HG03060 (cell line): Measurements from ENCODE around the gene TRIM44.
A peak's percentile ranks its signal among the peaks of the same experiment; 100 is the strongest.
"Not testable (repeated sequence)": the region's sequence is repeated elsewhere in the genome, so short reads cannot be mapped to it uniquely, and the experiment has no call there.

Experiments
- ATAC-seq: cut with Tn5 transposase; IDR thresholded peaks from one replicate; pipeline ENCODE4 v1.9.1; 2021; ENCODE audit warnings: low read depth, moderate number of reproducible peaks; ENCODE audit not compliant: unreplicated experiment

Gene TRIM44

DNA sequence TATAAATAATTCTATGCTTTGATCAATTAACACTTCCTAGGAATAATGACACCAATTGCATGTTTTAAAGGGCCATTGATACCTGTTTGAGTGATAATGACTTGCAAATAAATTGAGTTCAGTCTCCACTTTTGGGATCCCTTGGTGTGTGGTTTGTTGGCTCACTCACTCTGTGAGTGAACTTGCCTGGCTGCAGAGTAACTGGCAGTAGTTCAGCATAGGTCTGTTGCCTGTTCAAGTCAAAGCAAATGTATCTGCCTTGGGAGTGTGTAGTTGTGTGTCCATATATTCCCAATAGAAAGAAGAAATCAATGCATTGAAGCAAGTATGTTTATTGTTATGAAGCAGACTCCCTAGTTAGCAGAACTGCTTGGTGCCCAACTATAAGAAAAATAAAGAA is 49.3 kb downstream of the TRIM44 start:
- no peak for ATAC-seq

DNA sequence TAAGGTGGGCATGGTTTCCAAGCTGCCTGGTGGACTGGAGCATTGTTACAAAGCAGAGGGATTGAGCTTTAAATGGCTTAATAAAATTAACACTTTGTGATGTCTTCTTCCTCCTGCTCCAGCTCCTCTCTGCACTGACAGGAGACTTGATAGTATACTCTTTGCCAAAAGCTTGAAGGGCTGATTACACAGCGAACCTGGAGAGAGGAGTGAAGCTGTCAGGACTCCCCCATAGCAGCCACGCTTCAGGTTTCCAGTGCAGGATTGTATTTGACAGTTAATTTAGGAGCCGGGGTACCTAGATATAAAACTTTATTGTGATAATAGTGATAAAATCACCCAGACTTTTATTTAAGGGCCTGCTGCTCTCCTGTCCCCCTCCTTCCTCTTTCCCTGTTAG is 50.0 kb downstream of the TRIM44 start:
- no peak for ATAC-seq

DNA sequence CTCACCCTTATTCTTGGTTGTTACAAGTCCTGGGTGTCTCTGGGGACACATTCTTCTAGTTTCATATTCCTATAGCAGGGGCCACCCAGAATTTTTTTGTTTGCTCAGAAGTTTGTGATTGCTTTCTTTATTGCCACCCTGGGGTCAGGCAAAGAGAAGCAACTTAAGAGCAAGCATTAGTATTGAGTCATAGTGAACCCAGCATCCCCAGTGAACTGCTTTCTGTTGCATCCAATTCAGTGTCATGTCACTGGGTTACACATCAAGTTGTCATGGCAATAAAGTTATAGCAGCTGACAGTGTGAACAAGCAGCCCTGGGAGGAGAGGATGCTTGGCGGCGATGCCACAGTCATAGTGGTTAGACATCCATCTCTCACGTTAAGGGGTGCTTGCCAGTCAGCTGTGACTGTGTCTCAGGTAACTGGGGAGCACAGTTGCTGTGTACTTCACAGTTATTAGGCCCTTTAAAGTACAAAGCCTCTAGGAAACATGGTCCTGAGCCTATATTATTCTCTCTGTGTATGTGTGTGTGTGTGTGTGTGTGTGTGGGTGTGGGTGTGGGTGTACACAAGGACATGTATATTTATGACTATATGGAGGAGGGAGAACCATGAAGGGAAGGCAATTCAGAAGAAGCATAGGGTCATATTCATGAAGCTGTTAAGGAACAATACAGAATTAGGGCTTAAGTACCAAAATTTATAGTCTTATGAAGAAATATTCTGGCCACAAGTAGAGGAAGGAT is 52.5 kb downstream of the TRIM44 start:
- ATAC-seq = peak; percentile 88

DNA sequence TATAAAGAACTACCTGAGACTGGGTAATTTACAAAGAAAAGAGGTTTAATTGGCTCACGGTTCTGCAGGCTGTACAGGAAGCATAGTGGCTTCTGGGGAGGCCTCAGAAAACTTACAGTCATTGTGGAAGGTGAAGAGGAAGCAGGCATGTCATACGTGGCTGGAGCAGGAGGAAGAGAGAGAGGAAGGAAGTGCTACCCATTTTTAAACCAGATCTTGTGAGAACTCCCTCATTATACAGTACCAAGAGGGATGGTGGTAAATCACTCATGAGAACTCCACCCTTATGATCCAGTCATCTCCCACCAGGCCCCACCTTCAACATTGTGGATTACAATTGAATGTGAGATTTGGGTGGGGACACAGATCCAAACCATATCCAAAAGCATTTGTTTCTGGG is 53.1 kb downstream of the TRIM44 start:
- not testable (repeated sequence) for ATAC-seq

DNA sequence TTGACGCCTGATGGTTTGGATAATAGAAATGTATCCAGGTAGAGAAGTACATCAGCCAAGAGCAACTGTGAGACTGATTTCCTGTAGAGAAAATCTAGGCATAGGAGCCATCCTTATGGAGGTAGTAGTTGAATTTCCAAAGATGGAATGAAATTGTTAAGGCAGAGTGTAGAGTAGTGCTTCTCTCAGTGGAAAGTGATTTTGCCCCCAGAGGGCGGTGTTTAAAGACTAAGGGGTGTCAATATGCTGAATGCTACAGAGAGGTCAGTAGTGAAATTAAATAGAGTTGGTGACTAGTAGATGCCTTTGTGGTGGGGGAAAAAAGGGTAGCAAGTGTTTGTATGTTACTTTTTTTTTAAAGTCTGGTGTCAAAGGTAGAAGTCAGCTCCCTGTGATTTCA is 54.5 kb downstream of the TRIM44 start:
- ATAC-seq = no peak

DNA sequence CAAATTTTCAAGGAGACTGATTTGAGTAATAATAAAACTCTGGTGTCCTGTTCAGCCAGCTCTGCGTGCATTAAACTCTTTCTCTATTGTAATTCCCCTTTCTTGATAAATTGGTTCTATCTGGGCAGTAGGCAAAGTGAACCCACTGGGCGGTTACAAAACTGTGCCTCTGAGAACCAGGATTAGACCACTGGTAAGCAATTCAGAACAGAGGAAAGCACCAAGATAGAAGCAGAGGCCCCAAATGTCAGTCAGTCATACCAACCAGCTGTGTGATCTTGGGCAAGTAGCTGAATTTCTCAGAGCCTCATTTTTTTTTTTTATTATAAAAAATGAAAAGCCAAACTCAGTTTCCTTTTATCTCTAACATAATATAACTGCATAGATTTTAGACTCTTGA is 54.9 kb downstream of the TRIM44 start:
- ATAC-seq = no peak

DNA sequence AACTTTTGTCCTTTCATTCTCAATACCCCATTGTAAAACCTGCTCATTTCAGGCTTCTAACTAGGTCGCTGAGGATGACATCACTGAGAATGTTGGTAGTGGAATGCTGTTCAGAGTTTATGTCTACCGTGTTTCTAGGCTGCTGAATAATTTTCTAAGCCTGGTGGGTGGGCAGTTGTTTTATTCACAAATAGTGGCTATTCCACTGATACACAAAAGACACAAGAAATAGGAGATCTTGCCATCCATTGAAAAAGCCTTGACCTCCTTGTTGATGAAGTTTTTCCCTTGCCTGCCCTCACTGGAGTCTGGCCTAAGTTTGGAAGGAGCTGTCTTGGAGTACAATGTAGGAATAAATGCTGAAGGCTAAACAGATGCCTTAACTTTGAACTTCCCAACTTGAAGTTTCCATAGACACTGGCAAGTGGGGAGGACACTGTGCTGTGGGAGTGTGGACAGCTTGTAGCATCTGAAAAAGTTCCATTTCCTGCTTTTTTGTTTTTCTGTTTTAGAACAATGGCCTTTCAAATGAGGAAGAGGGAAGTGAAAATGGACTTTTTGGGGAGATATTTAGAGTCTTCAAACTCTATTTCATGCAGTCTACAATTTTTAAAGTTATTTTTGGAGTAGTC is 59.2 kb downstream of the TRIM44 start:
- ATAC-seq = no peak

DNA sequence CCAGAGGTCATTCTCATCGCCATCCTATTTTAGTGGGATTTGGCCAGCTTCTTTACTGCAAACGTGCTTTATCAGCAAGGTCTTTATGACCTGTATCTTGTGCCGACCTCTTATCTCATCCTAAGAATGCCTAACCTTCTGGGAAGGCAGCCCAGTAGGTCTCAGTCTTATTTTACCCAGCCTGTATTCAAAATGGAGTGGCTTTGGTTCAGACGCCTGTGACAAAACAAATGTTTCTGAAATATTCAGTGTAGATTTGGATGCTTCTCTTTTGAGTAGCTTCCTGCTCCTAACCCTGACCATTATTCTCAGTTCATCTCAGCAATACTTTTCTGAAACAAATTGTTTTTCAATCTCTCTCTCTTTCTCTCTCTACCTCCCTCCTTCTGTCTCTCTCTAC is 60.1 kb downstream of the TRIM44 start:
- ATAC-seq = no peak

DNA sequence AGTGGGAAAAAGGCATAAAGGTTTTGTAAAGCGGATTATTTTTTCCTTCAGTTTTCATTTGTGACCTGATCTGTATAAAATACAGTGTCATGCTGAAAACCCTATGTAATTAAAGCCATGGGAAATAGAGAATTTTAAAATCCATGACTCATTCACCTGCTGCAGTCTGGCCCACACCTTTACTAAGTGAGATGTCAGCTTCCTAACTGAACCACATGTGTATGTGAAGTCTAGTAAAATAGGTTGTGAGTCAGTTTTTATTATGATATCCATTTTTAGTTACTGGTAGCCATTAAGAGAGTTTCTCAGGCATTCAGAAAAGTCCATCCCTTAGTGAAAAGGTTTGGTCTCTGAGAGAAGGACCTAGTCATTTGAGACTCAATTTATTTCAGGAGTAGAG is 60.9 kb downstream of the TRIM44 start:
- ATAC-seq = no peak

DNA sequence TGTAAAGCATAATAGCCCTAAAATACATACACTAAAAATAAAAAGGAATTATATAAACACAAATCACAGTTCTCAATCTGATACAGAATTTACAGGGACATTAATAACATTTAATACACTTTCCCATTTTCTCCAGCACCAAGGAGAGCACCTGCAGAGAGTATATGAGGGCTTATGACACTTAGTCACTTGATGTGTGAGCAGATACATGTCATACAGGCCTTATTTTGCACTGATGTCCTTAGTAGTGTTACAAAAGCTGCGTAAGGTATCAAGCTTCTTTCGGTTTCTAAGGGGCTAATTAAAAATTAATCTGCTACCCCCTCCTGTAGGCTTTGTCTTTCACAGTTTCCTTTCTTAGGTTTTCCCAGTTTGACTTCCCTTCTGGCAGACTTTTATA is 61.3 kb downstream of the TRIM44 start:
- no peak for ATAC-seq

DNA sequence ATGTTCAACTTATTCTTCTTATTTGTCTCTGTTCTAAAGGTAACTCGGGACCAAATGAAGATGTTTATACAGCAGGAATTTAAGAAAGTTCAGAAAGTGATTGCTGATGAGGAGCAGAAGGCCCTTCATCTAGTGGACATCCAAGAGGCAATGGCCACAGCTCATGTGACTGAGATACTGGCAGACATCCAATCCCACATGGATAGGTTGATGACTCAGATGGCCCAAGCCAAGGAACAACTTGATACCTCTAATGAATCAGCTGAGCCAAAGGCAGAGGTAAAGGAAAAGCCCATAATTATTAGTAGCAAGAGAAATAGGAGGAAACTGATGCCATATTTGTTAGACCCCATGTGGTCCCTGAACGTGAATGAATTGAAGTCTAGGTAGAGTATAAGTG is 63.3 kb downstream of the TRIM44 start:
- ATAC-seq = no peak

DNA sequence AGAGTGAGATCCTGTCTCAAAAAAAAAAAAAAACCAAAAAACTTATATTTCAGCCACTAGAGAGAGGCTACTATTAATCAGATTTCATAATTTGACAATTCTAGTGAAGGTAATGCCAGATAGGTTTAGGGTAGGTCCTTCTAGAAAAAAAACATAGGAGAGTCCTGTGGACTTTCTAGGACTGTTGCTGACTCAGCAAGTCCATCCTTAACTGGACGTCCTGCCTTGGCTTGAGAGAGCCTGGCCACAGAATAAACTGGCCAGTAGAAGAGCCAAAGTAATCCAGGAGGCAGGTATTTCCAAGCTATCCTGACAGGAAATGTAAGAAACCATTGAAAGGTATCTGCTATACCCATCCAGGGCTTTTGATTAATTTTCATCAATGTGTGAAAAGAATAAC is 64.6 kb downstream of the TRIM44 start:
- no peak for ATAC-seq

DNA sequence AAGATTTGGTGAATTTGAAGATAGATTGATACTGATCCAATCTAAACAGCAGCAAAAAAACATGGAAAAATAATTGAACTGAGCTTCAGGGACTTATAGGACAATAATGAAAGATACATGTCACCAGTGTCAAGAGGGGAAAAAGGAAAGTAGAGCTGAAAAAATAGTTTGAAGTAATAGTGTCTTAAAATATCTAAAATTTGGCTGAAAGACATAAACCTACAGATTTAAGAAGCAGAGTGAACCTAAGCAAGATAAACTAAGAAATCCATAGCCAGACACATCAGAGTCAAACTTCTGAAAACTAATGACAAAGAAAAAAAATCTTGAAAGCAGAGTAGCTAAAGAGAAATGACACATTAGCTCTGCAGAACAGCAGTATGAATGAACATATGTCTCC is 67.7 kb downstream of the TRIM44 start:
- ATAC-seq = no peak

DNA sequence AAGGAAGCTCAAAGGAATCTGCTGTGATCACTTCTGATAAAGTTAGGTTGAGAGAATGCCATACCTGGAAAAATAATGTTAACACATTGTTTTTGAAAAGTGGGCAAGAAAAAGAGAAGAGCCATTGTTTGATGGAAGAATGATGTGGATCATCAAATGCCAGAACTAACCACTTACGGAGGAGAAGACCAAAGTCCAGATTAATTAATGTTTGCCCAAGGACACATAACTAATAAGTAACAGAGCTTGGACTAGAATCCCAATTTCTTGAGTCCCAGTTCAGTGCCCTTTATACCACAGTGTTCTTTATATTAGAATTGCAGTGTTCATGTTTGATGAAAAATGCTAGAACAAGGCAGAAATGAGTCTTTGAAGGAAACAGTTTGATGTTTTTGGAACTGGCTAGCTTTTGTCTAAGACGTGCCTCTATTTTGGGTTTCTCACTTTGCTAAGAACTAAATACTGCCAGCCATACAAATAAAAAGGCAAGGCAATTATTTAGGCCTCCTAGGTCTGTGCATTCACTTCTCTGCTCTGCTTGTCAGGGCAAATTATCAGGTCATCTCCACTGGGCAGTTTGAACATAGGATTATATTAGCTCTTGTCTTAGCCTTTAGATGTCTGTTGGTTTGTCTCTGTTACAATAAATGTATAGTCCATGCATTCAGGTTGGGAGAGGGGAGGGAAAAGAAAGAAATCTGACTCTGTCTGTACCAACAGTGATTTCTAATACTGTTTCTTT is 72.3 kb downstream of the TRIM44 start:
- ATAC-seq = no peak

DNA sequence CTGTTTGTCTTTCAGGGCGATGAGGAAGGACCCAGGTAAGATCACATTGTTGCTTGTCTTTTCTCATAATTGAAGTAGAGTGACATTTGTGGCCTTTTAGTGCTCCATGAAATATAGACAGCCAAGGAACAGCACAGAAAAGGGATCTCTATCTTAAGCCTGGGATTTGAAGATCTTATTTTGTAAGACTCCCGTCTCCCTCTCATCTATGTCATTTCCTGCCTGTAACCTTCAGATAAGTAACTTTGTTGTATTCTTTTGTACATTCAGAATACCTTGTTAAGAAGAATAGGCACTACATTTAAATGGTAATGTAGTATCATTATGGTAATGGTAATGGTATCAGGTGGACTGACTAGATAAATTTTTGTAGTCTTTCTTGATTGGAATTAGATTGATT is 72.8 kb downstream of the TRIM44 start:
- no peak for ATAC-seq

DNA sequence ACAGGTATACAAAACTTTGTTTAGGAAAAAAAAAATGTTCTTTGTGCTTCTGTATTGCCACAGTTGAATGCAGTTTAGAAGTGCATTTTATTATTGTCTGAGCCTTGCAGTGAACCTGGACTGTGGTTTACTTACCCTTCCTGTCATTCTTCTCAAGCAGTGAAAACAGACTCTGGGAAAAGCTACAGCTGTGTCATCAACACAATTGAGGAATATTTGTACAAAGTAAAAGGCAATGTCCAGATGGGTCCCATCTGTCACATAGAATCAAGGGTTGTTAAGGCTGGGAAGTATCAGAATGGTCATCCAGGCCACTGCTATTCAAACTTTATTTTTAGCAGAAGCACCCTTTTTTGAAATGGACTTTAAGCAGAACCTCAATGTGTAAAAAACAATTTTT is 73.3 kb downstream of the TRIM44 start:
- ATAC-seq = no peak

DNA sequence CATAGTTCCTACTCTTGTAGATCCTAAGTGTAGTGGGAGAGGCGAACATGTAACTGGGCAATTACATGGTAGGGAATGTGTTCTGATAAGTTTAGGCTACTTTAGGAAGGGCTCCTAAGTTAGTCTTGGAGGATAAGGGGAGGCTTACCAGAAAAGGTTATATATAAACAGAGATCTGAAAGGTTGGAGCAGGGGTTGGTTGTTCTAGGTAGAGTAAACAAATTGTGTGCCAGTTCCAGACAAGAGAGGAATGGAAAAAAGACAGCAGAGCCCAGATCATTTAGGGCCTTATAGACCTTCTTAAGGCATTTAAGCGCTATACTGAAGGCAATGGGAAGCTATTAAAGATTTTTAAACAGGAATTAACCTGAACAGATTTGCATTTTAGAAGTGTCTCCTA is 74.4 kb downstream of the TRIM44 start:
- ATAC-seq = no peak

DNA sequence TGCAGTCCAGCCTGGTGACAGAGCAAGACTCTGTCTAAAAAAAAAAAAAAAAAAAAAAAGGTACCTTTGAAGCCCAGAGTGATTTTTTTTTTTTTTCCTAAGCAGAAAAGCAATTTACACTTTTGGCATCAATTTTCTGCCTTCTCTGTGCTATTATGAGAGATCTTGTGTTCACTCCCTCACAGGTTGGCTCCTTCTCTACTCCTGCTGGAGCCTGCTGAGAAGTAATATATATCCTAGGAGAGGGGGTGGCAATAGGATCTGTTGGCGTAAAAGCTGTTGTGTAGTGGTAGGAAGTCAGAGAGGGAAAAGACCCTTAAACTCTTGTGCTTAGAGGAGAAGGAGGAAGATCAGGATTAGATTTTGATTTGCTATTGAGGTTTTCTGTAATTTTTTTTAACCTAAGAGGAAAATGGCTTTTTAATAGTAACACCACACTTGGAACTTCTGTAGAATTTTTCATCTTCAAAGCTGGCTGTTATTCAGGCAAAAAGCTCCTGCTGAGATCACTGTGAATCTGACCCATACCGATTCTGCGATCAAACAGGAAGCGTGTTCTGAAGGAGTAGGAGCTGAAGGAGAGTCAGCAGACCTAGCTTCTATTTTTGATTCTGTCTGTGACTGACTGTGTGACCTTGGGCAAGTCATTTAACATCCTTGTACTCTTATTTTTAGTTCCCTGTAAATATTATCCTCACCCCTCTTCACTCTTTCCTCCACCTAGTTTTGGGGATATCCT is 77.7 kb downstream of the TRIM44 start:
- no peak for ATAC-seq

DNA sequence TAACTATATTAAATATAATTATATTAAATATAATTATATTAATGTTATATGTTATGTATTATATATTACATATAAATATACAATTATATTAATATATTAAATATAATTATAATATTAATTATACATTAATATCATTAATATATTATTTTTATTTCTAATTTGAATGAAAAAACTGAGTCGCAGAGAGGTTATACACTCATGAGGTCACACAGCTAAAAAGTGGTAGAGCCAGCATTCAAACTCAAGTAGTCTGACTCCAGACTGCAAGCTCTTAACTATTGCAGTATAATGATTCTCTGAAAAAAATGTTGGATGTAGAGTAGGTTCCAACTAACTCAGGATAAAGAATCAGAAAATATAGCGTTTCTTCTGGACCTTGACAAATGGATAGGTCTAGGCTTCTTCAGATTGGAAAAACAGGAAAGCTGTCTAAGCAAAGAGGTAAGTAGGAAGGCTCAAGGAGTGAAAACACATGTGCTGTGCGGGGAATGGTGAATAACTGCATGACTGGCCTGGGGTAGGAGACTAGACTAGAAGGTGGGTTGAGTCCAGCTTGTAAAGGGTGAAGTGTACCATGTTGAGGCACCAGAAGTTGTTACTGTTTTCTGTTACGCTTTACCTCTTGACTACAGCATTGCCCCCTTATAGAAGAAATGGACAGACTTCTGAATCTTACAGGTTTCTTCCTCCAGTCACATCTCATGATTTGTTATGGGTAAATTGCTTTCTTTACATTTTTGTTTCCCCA is 80.3 kb downstream of the TRIM44 start:
- ATAC-seq = no peak

DNA sequence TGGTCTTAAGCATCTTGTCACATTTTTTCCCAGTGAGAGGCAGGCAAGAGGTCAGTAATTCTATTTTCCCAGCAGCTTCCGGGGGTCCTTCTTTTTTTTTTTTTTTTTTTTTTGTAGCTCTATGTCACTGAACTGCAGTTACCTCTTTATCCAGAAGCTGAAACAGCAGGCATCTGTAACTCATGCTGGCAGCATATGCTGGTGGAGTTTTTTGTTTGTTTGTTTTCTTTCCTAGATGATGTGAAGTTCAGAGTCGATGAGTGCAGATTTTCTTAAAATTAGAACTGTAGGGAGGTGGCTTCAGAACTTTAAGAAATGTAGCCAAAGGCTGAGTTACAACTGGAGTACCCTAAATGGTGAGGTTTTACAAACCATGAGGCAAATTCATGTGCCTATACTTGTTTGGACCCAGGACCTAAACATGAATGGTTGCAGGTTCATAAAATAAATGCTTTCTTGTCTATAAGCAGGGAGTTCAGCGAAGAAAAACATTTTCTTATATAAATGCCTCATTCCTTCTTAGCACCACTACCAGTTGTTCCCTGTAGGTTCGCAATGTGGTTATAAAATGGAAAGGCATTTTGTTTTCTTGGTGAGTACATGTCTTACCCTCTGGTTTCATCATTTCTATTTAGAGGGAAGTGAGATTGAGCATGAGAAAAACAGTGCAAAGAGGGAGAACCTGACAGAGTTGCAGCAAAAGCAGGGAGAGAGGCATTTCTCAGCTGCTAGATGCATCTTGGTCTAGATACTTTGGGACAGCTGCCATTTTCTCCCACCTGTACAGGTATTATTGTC is 84.0 kb downstream of the TRIM44 start:
- ATAC-seq = no peak
